GM21737 (cell line): ENCODE results near the gene ATG14.
"Not testable (repeated sequence)": the region's sequence is repeated elsewhere in the genome, so short reads cannot be mapped to it uniquely, and the experiment has no call there.

Experiments used
- ATAC-seq: cut with Tn5 transposase; IDR thresholded peaks from one replicate; pipeline ENCODE4 v1.9.1; 2021; ENCODE audit warnings: mild to moderate bottlenecking, moderate library complexity; ENCODE audit not compliant: unreplicated experiment

The ATG14 gene

GRCh38 chr14:55434805-55435174 is 23.2 kb upstream of the ATG14 start:
- ATAC-seq = no peak

GRCh38 chr14:55433880-55434804 is 22.5 kb upstream of the ATG14 start:
- no peak for ATAC-seq

GRCh38 chr14:55432628-55433027 is 21.0 kb upstream of the ATG14 start:
- ATAC-seq = no peak

- no peak for ATAC-seq
Measured at GRCh38 chr14:55430024-55430690, 18.5 kb upstream of the ATG14 start.

- no peak for ATAC-seq
Measured at GRCh38 chr14:55427439-55427838, 15.8 kb upstream of the ATG14 start.

- no peak for ATAC-seq
Measured at GRCh38 chr14:55426891-55427290, 15.3 kb upstream of the ATG14 start.

GRCh38 chr14:55425091-55425490 is 13.5 kb upstream of the ATG14 start:
- ATAC-seq = no peak

GRCh38 chr14:55423969-55424368 is 12.3 kb upstream of the ATG14 start:
- no peak for ATAC-seq

GRCh38 chr14:55422338-55422737 is 10.7 kb upstream of the ATG14 start:
- not testable (repeated sequence) for ATAC-seq

- ATAC-seq = no peak
Measured at GRCh38 chr14:55419663-55420062, 8.0 kb upstream of the ATG14 start.

GRCh38 chr14:55418411-55418810 is 6.8 kb upstream of the ATG14 start:
- ATAC-seq = no peak

GRCh38 chr14:55417955-55418354 is 6.3 kb upstream of the ATG14 start:
- no peak for ATAC-seq

- no peak for ATAC-seq
Measured at GRCh38 chr14:55416866-55417265, 5.2 kb upstream of the ATG14 start.

- ATAC-seq = no peak
Measured at GRCh38 chr14:55414551-55414950, 2.9 kb upstream of the ATG14 start.

GRCh38 chr14:55412676-55413075 is 1.0 kb upstream of the ATG14 start:
- no peak for ATAC-seq

GRCh38 chr14:55410876-55411275 is 754 bp downstream of the ATG14 start:
- ATAC-seq = no peak

GRCh38 chr14:55404173-55404854 is 7.3 kb downstream of the ATG14 start:
- ATAC-seq = no peak

- ATAC-seq = no peak
Measured at GRCh38 chr14:55401751-55402150, 9.9 kb downstream of the ATG14 start.

GRCh38 chr14:55399852-55400251 is 11.8 kb downstream of the ATG14 start:
- ATAC-seq = no peak

GRCh38 chr14:55399183-55399582 is 12.4 kb downstream of the ATG14 start:
- ATAC-seq = no peak

GRCh38 chr14:55398679-55399078 is 13.0 kb downstream of the ATG14 start:
- ATAC-seq = no peak

- no peak for ATAC-seq
Measured at GRCh38 chr14:55389330-55389729, 22.3 kb downstream of the ATG14 start.
